DMS53 treated with DMSO at 0.1 percent for 48 hours (cell line): ENCODE measurements around the gene LRRC8C.

Experiments used
- DNase-seq: peaks from one replicate; lab custom pipeline; 2025; ENCODE audit not compliant: unreplicated experiment; lab: John Stamatoyannopoulos, UW

LRRC8C gene

DNA sequence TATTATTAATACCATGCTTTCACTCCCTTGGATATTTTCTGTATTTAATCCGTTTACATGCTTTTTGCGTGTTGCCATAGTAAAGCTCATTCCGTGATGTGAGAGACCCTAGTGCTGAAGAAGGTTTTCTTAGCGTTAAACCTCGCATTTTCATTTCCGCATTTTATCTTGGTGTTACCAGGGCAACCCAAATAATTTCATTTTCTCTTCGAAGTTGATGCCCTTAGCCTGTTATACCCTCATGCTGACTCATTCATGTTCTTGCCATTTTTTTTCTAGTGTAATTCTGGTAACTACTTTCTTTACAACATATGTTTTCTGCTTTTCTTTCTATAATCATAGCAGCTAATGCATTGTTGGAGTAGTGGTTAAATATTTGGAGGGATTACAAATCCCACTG lies 37.2 kb downstream of the LRRC8C start:
- DNase-seq = no peak

DNA sequence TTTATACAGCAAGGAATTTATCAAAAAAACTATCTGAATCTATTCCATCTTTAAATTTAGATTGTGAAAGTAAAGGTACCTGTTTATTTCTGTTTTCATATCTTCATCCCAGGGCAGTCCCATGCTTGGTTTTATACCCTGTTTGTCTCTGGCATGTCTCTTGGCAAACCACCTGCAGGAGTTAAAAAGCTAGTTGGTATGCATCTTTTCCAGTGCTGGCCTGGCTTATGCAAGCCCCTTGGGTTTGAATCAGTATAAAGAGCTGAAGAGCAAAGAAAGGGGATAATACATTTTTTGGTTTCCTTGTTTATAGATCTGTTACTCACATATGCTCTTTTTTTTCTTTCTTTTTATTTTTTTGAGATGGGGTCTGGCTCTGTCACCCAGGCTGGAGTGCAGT lies 37.8 kb downstream of the LRRC8C start:
- DNase-seq = no peak

DNA sequence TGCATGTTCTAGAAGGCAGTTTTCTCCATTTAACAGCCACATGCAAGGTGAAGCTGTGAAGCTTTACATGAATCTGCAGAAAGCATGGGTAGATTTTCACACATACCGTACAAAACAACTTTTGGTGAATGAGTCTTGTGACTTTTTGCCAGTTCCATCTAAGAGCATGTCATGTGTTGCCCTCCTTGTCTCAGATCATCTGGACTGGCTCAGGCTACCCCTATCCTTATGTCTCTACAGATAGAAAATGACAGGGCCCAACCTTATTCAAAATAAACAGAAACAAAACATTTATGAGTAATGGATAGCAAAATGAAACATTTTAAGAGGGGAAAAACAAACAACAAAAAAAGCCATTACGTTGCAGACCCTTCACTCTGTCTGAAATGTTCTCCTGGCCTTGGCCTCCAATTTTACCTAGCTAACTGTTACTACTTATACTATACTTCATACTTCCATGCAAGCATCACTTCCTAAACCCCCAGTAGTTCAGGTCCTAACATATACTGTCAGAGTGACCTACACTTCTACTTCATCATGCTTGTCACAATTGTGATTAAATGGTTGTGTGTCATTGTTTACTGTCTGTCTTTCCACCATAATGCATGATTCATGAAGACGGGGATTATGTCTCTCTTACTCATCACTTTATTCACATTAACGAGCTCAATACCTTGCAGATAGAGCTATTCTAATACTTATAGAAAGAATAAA lies 39.0 kb downstream of the LRRC8C start:
- DNase-seq = peak; percentile 8

DNA sequence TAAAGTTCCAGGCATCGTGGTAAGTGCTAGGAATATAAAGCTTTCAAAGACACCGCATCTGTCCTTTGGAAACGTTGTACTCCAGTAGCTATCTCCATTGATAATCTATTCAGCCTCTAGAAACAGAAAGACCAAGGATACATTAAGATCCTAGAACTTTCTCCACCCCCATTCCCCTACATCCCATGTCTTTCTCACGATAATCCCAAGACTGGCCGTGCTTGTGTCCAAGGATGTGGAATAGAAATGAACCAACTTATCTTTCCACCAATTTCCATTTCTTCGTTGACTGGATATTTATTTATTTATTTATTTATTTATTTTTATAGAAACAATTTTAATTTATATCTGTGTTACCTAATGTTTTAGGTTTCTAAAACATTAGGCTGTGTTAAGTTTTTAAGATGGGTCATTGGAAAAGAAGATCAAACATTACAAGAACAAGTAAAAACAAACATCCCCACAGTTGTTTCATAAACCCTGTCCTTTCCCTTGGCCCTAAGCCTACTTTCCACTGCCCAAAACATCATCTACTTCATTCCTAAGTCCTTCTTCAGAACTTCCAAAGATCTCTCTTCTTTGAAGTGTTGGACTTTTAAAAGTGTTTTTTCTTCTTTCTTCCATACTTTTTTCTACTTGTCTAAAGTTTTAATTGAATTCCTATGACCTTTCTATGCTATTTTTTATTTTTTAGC lies 39.7 kb downstream of the LRRC8C start:
- no peak for DNase-seq

DNA sequence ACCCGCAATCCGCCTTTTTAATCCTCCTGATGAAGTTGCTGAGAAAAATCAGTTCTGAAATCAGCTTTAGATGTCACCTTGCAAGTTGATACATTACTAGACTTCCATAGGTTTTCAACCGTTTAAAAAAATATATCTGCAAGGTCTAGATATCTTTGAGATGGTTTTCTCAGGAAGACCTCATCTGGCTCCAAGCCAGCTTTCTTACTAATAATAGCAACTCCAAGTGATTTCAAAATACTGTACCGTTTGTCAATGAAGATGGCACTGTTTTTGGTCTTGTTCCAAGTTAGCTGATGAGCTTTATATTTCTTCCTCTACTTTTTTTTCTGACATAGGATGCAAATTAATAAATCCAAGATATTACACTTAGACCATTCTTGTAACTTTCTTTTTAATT lies 40.3 kb downstream of the LRRC8C start:
- no peak for DNase-seq

DNA sequence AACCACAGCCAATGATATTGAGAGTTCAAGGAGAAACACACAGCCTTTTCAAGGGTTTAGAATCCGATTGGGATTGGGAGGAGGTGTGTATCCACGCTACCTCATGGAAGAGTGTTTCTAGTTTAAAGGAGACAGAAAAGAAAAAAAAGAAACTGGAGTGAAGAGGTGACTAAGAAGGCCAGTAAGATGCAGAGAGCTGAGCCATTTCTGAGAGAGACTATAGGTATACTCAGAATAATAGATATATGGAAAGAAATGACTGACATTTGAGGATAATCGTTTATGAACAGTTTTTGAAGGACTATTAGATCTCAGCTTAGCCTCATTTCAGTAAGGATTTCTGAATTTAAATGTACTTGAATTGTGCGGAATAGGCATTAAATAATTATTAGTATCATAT lies 42.8 kb downstream of the LRRC8C start:
- DNase-seq = no peak

DNA sequence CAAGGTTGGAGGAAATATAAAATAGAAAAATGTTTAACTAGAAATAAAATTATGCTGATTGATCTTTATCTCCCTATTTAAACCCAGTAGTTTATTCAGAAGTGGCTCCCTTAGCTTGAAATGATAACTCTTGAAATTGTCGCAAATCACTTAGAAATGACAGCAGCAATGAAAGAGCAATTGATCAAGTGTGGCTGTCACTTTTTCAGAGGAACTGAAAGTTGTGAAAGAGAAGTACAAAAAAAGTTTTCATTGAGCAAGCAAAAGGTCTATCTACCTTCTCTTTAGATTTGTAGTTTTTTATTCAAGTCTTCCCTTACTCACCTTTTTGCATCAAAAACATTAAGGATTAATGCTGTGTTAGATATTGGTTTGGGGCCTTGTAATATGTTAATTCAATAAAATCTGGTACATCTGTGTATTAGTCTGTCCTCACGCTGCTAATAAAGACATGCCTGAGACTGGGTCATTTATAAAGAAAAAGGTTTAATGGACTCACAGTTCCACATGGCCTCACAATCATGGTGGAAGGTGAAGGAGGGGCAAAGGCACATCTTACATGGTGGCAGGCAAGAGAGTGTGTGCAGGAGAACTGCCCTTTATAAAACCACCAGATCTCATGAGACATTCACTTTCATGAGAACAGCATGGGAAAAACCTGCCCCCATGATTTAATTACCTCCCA lies 48.3 kb downstream of the LRRC8C start:
- DNase-seq = no peak

DNA sequence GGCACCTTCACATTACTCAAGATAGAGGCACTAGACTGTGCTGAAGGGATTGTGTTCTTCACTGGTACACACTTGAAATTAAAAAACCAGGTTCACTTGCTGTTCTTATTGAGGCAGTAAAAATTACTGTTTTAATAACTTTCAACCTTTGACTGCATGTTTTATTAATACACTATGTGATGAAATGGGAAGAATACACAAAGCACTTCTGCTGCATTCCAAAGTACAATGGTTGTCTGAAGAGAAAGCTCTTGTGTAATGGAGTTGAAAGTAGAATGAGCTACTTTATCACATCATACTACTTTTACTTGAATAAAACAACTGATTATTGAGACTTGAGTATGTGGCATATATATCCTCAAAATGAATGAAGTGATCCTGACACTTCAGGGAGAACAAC lies 49.7 kb downstream of the LRRC8C start:
- no peak for DNase-seq

DNA sequence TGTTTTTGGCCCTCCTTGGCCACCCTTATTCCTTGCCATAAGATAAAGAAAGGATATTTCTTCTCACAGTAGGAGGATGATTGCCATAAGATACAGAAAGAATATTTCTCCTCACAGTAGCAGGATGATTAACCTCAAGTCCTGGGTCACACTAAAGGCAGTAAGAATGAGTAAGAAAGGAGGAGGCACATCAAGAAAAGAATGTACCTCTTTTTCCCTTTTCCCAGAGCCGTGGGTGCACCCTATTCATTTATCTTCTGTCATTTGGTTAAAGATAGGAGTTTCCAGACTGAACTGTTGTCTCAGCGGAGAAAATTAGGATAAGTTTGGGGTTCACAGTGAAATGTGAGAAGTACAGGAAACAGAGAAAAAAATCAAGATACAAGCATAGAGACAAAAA lies 52.5 kb downstream of the LRRC8C start:
- DNase-seq = no peak

DNA sequence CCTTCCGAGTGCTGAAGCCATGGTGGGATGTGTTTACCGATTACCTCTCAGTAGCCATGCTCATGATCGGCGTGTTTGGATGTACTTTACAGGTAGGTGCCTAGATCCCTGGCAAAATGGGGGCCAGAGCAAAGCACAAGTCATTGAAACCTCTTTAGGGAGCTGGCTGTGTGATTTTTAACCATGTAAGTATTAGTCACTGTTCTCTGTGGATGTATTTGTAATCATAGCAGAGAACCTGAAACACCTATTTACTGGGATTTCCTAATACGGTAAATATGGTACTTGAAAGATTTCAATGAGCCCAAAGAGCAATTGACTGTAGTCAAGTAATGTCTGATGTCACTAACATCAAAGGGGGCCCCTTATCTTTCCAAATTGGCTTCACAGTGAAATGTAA lies 53.6 kb downstream of the LRRC8C start:
- peak; percentile 10 for DNase-seq

DNA sequence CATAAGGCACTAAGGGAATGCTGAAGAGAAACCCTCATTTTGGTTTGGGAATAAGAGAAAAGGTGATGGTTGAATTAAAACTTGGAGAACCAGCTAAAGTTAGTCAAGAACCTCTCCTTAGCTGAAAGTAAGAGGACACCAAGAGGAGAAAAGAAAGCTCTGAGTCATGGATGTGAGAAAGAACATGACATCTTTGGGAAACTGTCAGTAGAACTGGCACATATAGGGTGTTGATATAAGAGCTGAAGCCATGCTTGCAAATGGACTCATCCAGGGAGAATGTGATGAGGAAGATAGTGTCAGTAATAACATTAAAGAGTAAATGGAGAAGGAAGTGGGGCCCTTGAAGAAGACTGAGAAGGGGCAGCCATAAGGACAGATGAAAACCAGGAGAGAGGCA lies 54.3 kb downstream of the LRRC8C start:
- DNase-seq = no peak

DNA sequence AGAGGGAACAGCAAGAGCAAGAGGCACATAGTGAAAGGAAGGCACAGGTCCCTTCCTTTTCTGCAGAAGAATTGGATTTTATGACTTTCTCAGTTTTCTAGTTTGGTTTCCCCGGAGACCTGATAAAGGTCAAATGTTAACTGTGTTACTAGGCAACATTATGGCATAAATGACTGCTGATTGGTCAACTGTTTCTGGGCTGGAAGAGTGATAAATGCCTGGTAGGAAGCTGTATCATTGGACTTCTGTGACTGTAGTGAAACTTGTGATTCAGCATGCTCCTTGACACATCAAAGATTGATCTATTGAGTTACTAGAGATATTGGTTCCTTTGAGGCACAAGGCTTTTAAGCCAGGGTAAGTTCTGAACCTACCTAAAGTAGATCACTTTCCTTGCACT lies 55.7 kb downstream of the LRRC8C start:
- DNase-seq = no peak

DNA sequence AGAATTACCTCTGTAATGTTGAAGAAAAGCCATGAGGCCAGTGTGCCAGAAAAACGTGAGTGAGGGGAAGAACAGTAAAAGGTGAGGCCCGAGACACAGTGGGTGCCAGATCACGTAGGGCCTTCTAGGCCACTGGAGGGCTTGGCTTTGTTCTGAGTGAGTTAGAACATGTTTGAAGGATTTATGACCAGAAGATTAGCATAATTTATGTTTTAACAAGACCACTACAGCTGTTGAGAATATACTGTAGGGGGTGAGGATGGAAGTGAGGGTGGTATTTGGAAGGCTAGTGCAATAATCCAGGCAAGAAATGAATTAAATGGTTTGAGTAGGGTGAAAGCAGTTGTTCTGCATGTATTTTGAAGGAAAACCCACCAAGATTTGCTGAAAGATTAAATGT lies 56.3 kb downstream of the LRRC8C start:
- DNase-seq = no peak

DNA sequence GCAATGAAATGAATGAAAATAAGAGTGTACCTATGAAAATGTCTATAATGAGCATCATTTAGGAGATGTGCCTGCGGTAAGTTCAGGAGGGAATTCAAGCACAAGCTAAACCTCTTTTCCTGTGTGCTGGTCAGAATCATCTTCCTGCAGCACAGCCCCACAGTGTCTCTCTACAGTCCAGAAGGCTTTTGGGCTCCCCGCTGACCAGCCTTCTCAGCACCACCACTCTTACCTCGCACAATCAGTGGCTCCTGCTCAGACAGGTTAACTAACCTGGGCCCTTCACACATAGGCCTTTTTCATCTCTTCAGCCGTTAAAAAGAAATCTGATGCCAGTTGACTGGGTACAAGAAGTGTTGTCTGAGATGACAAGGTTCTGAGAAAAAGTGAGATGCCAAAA lies 57.7 kb downstream of the LRRC8C start:
- DNase-seq = no peak

DNA sequence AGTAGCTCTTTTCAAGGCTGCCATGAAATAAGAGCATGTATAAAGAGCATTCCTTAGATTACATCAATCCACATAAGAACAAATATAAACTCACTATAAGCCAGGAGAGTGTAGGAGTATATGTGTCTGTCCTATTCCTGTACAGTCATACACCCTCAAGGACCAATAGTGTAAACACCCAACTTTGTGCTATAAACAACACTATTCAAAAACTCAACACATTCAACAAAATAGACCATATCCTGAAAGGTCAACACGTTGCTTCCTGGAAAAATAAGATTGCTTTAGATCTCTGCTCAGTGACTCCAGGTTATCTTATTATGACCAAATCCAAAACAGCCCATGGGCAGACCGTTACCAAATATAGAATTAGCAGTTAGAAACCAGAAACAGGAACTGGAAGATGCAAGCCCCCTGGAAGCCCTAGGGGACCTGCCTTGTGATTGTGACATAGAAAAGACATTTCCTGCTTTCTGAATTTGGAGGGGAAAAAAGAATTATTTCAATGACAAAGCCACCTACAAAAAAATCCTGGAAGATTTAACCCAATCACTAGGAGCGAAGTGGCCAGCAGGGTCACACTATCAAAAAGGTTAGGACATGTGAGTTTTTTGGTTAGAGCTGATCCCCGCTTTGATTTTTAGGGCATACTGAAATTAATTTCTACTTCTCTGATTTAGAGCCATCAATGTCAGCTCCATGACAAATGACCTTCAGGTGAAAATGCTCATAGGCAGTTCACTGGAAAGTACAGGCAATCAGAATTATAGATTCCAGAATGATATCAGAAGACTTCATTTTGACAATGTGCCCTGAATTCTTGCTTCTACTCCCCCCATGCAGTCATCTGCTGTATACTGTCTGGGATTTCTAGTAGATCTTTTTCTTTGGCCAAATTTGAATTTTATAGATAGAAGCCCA lies 59.9 kb downstream of the LRRC8C start:
- peak; percentile 45 for DNase-seq

DNA sequence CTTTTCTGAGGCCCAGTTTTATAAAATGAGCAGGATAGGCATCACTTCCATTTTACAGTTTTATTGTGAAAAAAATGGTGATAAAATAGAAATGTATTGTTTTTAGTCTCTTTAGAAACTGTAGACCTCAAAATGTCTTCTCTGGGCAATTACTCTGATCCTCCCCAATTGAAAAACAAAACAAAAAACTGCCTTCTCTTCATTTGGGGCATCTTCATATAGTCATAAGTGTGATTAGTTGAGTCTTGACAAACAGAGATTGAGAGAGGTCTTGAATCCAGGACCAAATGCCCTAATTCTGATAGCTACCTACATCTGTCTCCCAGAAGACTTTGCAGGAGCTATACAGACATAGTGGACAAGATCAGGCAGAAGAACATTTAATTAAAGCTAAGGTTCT lies 62.9 kb downstream of the LRRC8C start:
- DNase-seq = no peak

DNA sequence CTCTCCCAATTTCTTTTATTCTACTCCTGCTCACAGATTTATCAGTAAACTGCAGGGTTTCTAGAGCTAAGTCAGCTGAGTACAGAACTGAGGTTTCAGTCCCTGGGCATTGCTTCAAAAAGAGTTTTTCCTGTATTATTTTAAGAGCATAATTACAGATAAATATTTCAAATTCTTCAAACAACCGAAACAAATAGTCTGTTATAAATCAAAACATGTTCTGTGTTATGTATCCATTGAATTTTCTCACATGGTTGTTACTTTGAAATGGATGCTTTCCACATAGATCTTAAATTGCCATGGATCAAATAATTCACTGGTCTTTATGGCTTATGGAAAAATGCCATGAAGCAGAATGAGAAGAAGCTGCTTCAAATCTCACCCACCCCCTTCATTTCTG lies 64.5 kb downstream of the LRRC8C start:
- no peak for DNase-seq

DNA sequence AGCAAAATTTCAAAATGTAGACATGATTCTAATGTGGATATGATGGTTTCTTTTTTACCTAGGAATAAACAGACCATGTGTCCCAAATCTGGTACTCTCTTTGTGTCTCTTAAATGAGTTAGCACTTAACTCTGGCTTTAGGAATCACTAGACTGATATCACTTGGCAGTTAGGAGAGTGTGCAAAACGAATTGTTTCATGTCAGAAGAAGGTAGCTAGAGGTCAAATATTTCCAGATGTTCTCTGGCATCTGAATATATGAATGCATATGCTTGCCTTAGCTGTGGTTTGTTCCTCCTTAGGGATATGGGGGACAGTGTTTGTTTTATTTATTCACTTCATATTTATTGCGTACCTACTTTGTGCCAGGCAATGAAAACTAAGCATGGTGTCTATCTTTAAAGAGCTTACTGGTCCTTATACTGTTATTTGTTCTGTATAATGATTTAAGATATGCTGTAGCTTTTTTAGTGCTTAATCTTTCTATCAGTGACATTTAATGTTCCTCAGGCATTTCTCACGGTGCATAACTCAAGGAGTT lies 65.2 kb downstream of the LRRC8C start:
- no peak for DNase-seq

DNA sequence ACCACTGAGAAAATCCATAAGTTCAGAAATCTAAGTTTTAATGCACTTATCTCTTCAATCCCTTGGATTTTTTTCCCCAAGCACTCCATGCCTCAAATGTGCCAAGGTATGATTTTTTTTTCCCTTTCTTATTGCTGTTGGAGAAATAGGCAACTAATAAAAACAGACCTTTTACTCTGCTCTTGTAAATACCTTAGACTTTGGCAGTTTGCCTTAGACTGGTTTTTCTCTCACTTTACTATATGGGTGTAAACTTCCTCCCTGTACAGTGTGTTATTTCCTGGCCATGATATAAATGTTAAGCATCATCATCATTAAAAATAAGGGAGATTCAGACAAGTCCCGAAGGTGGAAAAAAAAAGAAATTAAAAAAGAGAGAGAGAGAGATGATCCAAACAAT lies 65.7 kb downstream of the LRRC8C start:
- no peak for DNase-seq

DNA sequence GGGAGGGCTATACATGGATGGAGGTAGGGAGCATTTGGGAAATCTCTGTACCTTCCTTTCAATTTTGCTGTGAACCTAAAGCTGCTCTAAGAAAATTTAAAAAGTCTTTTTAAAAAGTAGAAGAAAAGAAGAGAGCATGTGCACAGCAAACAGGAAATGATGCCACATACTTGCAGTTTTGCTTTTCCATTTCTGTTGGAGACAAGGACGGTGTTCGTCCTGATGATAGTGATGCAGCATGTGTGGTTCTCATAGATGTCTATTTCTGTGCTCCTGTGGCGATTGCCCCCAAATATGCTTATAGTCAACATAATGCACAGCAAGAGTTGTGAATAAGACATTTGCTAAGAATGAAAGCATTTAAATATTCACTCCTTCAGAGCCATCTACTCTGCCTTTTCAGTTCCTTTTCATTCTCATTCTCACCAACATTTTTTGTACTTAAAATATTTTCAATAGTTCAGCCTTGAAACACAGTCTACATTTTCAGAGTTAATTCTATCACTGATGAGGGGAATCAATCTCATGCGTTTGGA lies 66.6 kb downstream of the LRRC8C start:
- no peak for DNase-seq

DNA sequence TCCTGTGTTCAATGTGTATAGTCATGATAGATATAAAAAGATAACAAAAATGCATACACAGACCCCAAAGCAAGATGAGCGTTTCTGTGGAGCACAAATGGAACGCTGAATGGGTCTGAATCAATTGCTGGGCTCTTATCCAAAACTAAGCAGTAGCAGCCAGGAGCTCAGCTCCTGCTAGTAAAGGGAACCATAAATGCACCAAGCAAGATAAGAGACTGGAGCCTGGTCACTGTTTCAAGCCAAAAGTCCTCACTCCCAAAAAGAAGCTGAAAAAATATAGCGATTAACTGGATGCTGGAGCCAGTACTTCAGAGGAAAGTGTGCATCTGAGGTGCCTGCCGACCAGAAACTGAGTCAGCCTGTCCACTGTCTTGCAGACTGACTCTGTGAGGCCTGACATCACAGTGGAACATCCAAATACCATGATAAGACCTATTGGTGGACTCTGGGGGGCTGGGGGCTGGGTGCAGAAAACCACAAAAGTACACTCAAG lies 68.9 kb downstream of the LRRC8C start:
- DNase-seq = no peak
